ENCODE results near the gene CHST12. TPM values are rescaled to one million over a fixed set of nuclear protein-coding genes. Genes with fewer than 3 reads are reported as not detected.

CHST12 gene
- total RNA-seq, 2 donors from 2014 or later = 14.5 to 18.5 TPM

DNA sequence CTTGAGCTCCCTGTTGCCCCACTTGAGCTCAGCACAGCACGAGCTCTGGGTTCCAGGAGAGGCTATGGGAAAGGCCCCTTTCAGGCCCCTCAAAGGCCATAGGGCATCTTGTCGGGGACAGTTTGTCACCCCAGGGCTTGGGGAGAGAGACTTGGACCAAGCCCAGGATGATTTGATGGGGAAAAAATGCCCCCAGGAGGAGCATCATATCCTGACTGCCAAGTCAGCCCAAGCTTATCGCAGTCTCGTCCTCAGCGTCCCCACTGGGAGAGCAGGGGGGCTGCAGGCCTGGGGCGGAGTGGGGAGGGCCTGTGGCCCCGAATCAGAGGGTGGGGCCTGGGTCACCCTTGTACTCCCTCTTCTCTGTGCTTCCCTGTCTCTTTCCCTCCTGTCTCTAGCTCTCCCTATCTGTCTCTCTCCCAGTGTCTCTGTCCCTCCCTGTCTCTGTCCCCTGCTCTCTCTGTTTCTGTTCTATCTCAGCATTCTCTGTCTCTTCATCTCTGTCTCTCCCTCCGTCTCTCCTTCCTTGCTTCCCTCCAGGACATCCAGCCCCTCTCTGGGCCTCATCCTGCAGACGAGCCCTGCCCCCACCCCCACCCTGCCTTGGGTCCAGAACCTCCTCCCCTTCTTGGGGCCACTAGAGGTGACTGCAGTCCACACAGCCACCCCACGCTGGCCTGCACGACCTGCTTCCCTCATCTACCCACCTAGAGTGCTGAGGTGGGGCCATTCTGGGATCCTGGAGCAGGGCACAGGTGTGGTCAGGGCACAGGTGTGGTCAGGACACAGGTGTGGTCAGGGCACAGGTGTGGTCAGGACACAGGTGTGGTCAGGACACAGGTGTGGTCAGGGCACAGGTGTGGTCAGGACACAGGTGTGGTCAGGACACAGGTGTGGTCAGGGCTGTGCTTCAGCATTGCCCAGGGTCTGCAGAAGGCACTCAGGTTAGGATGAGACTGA, 90.1 kb downstream of the CHST12 start:
- Histone ChIP-seq H3K27me3 (ENCODE audit: control insufficient read depth, insufficient read depth, low read length, poor library complexity, severe bottlenecking) (no peaks in the 10 kb centered on the region), H3K36me3 (ENCODE audit: control insufficient read depth, insufficient read depth, low read length) (no peaks in the 10 kb centered on the region), H3K4me1 (ENCODE audit: control insufficient read depth, insufficient read depth, low read length) (peaks cover 9% of the 10 kb centered on the region), H3K27ac (ENCODE audit: low read depth, low read length) (no peak overlapping the region), H3K4me3 (ENCODE audit: low read length) (no peak overlapping the region), H3K9ac (ENCODE audit: extremely low read depth, low read length, poor library complexity, severe bottlenecking) (no peak overlapping the region), H3K9me3 (ENCODE audit: control insufficient read depth, low read length) (no peaks in the 10 kb centered on the region)
- Mint-ChIP-seq H3K27ac (no peak overlapping the region), H3K4me1 (peaks cover 3% of the 10 kb centered on the region), H3K27me3 (ENCODE audit: insufficient read depth) (no peaks in the 10 kb centered on the region), H3K36me3 (ENCODE audit: low read depth) (no peaks in the 10 kb centered on the region), H3K9me3 (no peaks in the 10 kb centered on the region), H3K4me3 (no peak overlapping the region)
- DNase-seq = no peak
- TF ChIP-seq, protein P1, sequence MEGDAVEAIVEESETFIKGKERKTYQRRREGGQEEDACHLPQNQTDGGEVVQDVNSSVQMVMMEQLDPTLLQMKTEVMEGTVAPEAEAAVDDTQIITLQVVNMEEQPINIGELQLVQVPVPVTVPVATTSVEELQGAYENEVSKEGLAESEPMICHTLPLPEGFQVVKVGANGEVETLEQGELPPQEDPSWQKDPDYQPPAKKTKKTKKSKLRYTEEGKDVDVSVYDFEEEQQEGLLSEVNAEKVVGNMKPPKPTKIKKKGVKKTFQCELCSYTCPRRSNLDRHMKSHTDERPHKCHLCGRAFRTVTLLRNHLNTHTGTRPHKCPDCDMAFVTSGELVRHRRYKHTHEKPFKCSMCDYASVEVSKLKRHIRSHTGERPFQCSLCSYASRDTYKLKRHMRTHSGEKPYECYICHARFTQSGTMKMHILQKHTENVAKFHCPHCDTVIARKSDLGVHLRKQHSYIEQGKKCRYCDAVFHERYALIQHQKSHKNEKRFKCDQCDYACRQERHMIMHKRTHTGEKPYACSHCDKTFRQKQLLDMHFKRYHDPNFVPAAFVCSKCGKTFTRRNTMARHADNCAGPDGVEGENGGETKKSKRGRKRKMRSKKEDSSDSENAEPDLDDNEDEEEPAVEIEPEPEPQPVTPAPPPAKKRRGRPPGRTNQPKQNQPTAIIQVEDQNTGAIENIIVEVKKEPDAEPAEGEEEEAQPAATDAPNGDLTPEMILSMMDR (conservative IDR thresholded peaks at IDR 0.05) = no peak
- 78 to 82% methylated on average over 5 to 11 of the region's 11 CpGs for WGBS, 2 experiments (ENCODE audit: insufficient coverage in 1 of 2, insufficient read length in 1 of 2)

DNA sequence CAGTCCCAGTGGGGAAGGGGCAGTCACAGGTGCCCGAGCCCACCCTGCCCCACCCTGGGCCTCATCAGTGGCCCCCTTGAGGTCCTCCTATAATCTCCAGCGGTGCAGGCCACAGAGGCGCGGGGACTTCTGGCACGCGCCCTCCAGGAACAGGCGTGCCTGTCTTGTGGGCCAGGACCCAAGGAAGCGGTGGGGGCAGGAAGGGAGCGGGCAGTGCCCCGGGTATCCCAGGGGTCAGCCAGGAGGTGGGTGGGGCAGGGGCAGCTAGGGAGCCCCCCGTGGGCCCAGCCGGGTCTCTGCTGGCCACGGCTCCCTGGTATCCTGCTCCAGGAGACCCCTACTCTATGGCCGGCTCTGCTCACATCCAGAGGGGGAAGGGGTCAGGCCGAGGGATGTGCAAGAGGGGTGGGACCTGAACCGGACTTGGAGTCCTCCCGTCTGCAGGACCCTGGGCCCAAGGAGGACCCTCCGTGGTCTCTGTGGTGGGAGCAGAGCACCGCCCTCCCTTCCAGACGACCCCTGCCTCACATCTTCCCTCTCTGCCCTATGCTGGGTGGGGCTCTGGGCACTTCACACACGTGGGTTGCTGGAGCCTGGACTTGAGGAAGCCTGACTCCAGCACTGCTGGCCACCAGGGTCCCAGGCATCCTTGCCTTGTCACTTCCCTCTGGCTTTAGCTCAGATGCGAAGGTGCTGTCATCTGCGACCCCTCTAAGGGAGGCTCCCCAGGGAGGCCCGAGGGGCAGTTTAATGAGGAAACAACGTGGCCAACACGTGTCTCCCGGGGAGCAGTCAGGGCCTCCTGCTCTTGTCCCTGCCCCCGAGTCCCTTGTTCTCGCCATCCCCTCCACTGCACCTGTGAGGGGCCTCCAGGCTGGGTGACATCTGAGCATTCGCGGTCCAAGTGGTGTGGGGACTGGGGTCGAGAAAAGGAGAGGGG, 91.0 kb downstream of the CHST12 start:
- no peak overlapping the region for H3K4me3 Mint-ChIP-seq
- no peaks in the 10 kb centered on the region for H3K36me3 Mint-ChIP-seq (ENCODE audit: low read depth)
- TF ChIP-seq, protein P1 (conservative IDR thresholded peaks at IDR 0.05) = no peak
- H3K9me3 Mint-ChIP-seq = no peaks in the 10 kb centered on the region
- H3K27me3 ChIP-seq (ENCODE audit: control insufficient read depth, insufficient read depth, low read length, poor library complexity, severe bottlenecking) = no peaks in the 10 kb centered on the region
- DNase-seq = no peak
- no peak overlapping the region for H3K9ac ChIP-seq (ENCODE audit: extremely low read depth, low read length, poor library complexity, severe bottlenecking)
- WGBS, 2 experiments (ENCODE audit: insufficient coverage in 1 of 2, insufficient read length in 1 of 2) = 85 to 88% methylated on average over 17 to 32 of the region's 32 CpGs
- no peak overlapping the region for H3K27ac ChIP-seq (ENCODE audit: low read depth, low read length)
- H3K4me1 ChIP-seq (ENCODE audit: control insufficient read depth, insufficient read depth, low read length) = peaks cover 12% of the 10 kb centered on the region
- H3K27me3 Mint-ChIP-seq (ENCODE audit: insufficient read depth) = no peaks in the 10 kb centered on the region
- no peak overlapping the region for H3K27ac Mint-ChIP-seq
- H3K4me3 ChIP-seq (ENCODE audit: low read length) = no peak overlapping the region
- H3K4me1 Mint-ChIP-seq = peaks cover 8% of the 10 kb centered on the region
- H3K9me3 ChIP-seq (ENCODE audit: control insufficient read depth, low read length) = no peaks in the 10 kb centered on the region
- no peaks in the 10 kb centered on the region for H3K36me3 ChIP-seq (ENCODE audit: control insufficient read depth, insufficient read depth, low read length)
